Measurements from ENCODE around the gene CACNG4.

DNA sequence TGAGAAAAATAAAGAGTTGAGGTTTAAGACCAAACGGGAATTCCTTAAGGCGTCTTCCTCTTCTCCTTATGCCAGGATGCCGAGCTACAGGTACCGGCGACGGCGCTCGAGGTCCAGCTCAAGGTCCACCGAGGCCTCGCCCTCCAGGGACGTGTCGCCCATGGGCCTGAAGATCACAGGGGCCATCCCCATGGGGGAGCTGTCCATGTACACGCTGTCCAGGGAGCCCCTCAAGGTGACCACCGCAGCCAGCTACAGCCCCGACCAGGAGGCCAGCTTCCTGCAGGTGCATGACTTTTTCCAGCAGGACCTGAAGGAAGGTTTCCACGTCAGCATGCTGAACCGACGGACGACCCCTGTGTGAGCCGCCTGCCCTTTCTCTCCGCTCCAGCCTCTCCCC, 66.1 kb downstream of the CACNG4 start:
- TF ChIP-seq, protein P1, sequence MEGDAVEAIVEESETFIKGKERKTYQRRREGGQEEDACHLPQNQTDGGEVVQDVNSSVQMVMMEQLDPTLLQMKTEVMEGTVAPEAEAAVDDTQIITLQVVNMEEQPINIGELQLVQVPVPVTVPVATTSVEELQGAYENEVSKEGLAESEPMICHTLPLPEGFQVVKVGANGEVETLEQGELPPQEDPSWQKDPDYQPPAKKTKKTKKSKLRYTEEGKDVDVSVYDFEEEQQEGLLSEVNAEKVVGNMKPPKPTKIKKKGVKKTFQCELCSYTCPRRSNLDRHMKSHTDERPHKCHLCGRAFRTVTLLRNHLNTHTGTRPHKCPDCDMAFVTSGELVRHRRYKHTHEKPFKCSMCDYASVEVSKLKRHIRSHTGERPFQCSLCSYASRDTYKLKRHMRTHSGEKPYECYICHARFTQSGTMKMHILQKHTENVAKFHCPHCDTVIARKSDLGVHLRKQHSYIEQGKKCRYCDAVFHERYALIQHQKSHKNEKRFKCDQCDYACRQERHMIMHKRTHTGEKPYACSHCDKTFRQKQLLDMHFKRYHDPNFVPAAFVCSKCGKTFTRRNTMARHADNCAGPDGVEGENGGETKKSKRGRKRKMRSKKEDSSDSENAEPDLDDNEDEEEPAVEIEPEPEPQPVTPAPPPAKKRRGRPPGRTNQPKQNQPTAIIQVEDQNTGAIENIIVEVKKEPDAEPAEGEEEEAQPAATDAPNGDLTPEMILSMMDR (conservative IDR thresholded peaks at IDR 0.05; ENCODE audit: low read length), result no peak
- TF ChIP-seq EZH2phosphoT487 (IDR thresholded peaks at IDR 0.05; ENCODE audit: borderline replicate concordance), result no peak
